ENCODE measurements around the gene SOST.

SOST gene

DNA sequence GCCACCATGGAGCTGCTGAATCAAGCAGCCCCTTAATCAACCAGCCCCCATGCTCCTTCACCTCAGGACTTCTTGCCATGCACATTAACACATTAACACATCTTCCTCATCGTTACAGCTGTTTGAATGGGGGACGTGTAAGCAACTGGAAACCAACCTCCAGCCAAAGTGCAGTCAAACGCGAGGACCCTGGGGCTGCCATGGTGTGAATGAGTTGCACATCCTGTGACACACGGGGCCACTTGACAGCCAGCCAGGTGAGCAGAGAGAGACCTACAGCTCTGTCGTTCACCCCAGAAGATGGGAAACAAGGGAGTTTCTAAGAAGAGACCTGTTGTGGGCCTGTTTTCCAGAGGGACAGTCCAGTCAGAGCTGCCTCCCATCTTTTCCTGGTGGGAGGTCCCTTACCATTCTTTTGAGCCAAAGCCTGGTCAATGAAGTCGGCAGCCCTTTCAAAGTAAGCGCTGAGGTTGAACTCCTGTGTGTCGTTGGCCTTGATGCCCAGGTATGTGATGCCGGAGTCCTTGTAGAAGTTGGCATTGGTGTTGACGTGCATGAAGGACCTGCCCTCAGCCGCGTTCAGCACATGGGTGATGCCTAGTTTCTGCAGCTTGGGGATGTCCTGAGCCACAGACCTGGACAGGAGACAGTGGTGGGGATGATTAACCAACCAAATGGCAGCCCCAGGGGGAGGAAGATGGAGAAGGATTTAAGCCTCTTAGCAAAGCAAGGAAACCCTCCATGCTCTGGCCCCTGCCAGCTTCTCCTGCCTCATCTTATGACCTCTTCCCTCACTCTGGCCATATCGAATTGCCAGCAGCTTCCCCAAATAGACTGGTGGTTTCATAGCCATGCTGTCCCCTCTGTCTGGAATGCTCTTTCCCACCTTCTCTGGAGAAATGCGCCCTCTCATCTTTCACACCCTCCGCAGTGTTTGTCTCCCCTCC is 16.0 kb upstream of the SOST start:
- no peak for DNase-seq

DNA sequence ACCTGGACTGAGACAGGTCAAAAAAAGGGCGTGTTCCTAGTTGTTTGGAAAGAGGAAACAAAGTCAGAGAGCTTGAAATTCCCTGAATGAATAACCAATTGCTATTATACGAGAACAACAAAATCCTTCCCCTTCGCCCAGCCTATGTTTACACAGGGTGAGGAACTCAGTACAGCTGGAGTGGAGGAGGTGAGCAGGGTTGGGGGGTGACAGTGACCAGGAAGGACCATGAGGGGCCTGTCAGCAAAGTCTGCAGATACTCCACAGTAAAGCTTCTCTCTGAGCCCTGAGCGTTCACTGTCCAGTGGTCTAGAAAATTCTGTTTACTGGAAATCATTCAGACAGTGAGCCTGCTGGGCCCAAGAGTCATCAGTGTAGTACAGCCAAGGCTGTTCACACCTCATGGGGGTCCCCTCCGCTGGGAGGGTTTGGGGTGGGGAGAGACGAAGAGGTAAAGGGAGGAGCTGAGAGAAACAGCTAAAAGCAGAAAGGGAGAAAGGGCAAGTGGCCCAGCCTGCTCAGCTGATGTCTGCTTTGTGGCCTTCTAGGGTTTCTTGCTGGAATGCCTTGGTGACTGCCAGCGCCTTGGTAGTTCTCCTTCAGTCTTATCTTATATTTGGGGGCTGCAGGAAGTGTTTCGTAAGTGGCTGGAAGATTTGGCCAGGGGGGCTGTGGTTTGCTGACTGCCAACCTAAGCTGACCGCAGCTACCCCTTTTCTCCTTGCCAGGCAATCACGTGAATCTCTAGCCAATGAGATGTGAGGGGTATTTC is 14.5 kb upstream of the SOST start:
- no peak for DNase-seq

GRCh38 chr17:43771463-43771862 is 12.9 kb upstream of the SOST start:
- no peak for DNase-seq

GRCh38 chr17:43770957-43771356 is 12.4 kb upstream of the SOST start:
- no peak for DNase-seq

GRCh38 chr17:43769859-43770258 is 11.3 kb upstream of the SOST start:
- DNase-seq = no peak

DNA sequence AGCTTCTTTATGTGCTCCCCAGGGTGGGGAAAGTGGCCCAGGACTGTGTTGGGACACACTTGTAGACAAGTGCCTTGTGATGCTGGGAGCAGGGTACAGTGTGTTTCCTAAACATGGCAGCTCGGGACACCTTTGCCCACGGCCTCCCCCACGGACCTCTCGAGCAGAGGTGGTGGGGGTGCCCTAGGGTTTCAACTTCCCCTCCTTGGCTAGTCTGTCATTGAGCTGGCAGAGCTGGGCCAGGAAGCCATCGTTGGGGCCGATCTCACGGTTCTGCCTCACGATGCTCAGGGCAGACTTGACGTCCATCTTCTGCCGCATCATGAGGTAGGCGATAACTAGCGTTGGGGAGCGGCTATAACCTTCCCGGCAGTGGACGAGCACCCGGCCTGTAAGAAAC is 10.8 kb upstream of the SOST start:
- DNase-seq = no peak

- DNase-seq = no peak
These were observed 10.4 kb upstream of the SOST start for GRCh38 chr17:43768943-43769342.

DNA sequence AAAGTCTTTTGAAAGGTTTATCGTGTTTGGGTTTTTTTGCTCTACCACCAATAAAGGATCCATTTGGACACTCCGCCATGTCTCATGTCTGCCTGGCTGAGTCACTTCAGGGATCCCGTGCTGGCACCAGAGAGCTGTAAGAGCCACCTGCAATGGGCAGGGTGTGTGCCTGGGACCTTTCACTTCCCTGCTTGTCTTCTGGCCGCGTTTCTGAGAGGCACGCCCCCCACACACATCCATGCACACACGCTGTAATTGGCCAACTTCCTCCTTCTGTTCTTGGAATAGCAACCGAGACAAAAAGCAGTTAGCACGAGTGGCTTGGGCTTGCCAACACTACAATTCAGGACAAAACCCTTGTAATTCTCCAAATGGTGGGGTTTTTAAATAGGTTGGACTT is 9.8 kb upstream of the SOST start:
- no peak for DNase-seq

- DNase-seq = no peak
These were observed 9.1 kb upstream of the SOST start for GRCh38 chr17:43767713-43768059.

DNA sequence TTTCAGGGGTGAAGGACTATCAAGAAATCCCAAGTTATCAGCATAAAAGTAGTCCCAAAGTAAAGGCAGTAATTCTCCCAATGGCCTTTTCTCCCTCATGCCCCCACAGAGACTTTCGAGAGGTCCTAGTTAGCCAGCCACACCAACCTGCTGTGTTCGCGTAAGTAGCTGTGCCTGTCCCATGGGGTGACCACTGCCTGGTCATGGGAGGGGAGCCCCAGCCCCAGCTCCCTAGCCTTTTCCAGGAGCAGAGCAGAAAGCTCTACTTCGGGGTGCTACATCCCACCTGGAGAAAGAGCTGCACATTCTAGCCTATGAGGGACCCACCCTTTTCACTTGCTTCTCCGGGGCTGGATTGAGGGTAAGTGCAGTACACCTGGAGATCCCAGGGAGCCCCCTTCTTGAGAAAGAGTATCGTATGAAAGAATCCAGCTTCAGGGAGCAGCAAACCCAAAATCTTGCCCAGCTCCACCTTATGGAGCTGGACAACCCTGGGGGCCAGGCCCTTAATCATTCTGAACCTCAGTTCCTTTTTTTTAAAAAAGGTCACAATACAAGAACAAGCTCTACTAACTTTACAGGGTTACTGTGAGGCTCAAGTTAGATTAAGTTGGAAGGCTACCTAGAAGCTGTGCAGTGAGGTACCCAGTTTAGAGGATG is 8.6 kb upstream of the SOST start:
- no peak for DNase-seq

GRCh38 chr17:43766413-43767052 is 7.9 kb upstream of the SOST start:
- peak; percentile 35 for DNase-seq

- DNase-seq = peak; percentile 87
These were observed 1.8 kb upstream of the SOST start for GRCh38 chr17:43760254-43760852.

DNA sequence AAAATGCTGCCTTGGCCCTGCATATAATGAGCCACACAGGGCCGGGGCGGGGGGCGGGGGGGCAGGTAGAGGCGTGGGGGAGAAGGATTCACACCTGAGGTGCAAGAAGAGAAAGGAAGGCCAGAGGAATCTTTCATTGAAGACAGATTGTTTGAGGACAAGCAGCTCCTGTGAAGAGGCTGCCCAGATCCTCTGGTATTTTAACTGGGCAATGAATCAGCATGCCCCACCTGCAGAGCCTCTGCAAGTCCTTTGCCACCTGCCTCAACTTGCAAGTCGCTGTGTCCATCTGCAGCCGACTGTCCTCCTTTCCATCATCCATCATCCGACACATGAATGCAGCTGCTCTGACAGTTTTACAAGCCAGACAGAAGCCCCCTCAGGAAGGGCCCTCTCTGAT is 1.2 kb upstream of the SOST start:
- DNase-seq = no peak

DNA sequence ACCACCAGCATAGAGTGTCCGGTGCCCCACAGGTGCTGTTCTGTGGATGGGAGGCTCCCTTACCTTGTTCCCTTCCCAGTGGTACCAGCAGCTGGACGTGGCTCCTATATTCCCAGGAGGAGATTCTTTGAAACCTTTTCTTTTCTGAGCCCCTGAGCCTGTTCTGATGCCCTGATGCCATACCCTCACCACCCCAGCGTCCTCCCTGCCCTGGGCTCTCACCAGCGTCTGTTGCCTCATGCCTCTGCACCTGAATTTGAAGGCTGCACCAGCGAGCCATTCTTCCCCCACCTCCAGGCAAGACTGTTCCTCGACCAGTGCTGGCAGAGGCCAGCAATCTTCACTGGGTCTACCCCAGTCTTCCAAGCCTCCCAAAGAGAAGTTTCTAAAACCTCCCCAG is 505 bp downstream of the SOST start:
- DNase-seq = no peak

GRCh38 chr17:43757171-43757660 is 1.4 kb downstream of the SOST start:
- DNase-seq = no peak

GRCh38 chr17:43756201-43756600 is 2.4 kb downstream of the SOST start:
- no peak for DNase-seq

- DNase-seq = no peak
These were observed 3.2 kb downstream of the SOST start for GRCh38 chr17:43755389-43755875.

GRCh38 chr17:43754947-43755346 is 3.6 kb downstream of the SOST start:
- DNase-seq = no peak

- DNase-seq = no peak
These were observed 5.0 kb downstream of the SOST start for GRCh38 chr17:43753493-43754129.

DNA sequence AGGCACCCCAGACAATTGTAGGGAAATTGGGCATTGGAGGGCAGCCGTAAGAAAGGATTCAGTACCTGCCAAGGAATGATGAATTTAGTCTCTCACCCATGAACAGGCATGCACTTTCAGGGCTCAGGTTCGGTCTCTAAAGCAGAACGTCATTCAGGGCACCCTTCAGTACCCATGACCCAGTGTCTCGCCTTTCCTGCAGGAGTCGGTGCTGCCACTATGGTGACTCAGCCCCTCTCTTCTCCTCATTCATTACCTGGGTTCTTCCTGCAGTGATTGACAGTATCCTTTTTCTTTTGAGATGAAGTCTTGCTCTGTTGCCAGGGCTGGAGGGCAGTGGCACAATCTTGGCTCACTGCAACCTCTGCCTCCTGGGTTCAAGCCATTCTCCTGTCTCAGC is 8.4 kb downstream of the SOST start:
- DNase-seq = no peak

- no peak for DNase-seq
These were observed 13.1 kb downstream of the SOST start for GRCh38 chr17:43745541-43745940.

DNA sequence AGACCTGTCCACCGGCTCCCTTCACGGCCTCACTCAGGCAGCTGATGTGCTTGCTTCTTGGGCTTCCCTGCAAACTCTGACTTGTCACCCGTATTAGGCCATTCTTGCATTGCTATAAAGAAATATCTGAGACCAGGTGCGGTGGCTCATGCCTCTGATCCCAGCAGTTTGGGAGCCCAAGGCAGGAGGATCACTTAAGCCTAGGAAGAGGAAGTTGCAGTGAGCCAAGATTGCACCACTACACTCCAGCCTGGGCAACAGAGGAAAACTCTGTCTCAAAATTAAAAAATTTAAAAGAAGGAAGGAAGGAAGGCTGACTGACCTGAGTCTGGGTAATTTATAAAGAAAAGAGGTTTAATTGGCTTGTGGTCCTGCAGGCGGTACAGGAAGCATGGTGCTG is 17.0 kb downstream of the SOST start:
- DNase-seq = no peak

Data from CD4-positive, alpha-beta T cell treated with Interleukin-12 subunit alpha and Interleukin-12 subunit beta, for 1 hour (primary cell).